Measurements from ENCODE around the gene RGS6.
A peak's percentile ranks its signal among the peaks of the same experiment; 100 is the strongest.

Gene RGS6

GRCh38 chr14:72503696-72504368, 571.6 kb downstream of the RGS6 start:
- H3K27ac Mint-ChIP-seq: no peak overlapping the region
- H3K27me3 Mint-ChIP-seq: no peaks in the 10 kb centered on the region
- no peak for ATAC-seq
- no peaks in the 10 kb centered on the region for H3K4me1 Mint-ChIP-seq
- no peak overlapping the region for H3K4me3 Mint-ChIP-seq
- no peaks in the 10 kb centered on the region for H3K36me3 Mint-ChIP-seq
- peaks cover 4% of the 10 kb centered on the region for H3K9me3 Mint-ChIP-seq

GRCh38 chr14:72510566-72510965, 578.3 kb downstream of the RGS6 start:
- H3K27ac Mint-ChIP-seq: no peak overlapping the region
- H3K9me3 Mint-ChIP-seq: no peaks in the 10 kb centered on the region
- H3K4me1 Mint-ChIP-seq: peaks cover 8% of the 10 kb centered on the region
- H3K4me3 Mint-ChIP-seq: no peak overlapping the region
- peaks cover 8% of the 10 kb centered on the region for H3K27me3 Mint-ChIP-seq
- ATAC-seq: no peak
- H3K36me3 Mint-ChIP-seq: no peaks in the 10 kb centered on the region

GRCh38 chr14:72512281-72512680, 580.1 kb downstream of the RGS6 start:
- H3K27me3 Mint-ChIP-seq: peaks cover 8% of the 10 kb centered on the region
- ATAC-seq: no peak
- no peaks in the 10 kb centered on the region for H3K9me3 Mint-ChIP-seq
- H3K36me3 Mint-ChIP-seq: no peaks in the 10 kb centered on the region
- no peak overlapping the region for H3K4me3 Mint-ChIP-seq
- peaks cover 18% of the 10 kb centered on the region for H3K4me1 Mint-ChIP-seq
- no peak overlapping the region for H3K27ac Mint-ChIP-seq

DNA sequence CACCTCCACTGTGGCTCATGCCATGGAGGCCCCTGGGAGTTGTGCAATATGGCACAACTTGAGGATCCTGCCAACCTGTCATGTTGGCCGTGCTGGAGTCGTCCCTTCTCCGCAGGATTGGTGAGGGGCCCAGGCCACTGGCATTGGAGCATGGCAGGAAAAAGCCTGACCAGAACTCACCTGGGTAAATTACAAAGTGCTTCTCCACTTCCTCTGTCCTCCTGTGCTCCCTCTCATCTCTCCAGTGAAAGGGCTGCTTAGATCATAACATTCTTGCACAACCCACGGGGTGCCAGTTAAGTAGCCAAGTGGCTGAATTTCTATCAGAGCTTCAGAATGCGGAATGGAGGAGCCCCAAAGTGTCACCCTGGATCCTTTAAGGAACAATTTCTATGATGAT, 580.7 kb downstream of the RGS6 start:
- H3K27ac Mint-ChIP-seq: no peak overlapping the region
- ATAC-seq: no peak

DNA sequence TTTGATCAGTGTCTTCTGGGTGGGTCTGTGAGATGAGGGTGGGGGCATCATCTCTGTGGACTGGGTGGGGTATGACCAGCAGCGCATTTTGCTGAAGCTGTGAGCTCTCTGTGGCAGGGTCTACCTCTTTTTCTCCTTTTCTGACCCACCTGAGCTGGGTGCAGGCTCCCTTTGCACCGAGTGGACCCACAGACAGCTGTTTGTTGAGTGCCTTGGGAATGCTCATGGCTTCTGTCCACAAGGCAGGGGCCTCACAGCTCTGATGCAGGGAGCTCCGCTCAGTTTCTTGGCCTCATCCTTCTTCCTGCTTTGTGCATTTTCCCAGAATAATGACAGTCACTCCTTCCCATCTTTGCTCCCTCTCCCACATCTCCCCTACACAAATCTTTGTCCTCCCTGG, 581.1 kb downstream of the RGS6 start:
- peaks cover 8% of the 10 kb centered on the region for H3K27me3 Mint-ChIP-seq
- no peak for ATAC-seq
- H3K4me3 Mint-ChIP-seq: no peak overlapping the region
- peaks cover 29% of the 10 kb centered on the region for H3K4me1 Mint-ChIP-seq
- H3K36me3 Mint-ChIP-seq: no peaks in the 10 kb centered on the region
- H3K9me3 Mint-ChIP-seq: no peaks in the 10 kb centered on the region
- H3K27ac Mint-ChIP-seq: no peak overlapping the region

More for the DNA sequence above, 580.7 kb downstream of the RGS6 start:
- no peak overlapping the region for H3K4me3 Mint-ChIP-seq
- H3K9me3 Mint-ChIP-seq: no peaks in the 10 kb centered on the region
- H3K4me1 Mint-ChIP-seq: peaks cover 25% of the 10 kb centered on the region
- H3K27me3 Mint-ChIP-seq: peaks cover 8% of the 10 kb centered on the region
- no peaks in the 10 kb centered on the region for H3K36me3 Mint-ChIP-seq

DNA sequence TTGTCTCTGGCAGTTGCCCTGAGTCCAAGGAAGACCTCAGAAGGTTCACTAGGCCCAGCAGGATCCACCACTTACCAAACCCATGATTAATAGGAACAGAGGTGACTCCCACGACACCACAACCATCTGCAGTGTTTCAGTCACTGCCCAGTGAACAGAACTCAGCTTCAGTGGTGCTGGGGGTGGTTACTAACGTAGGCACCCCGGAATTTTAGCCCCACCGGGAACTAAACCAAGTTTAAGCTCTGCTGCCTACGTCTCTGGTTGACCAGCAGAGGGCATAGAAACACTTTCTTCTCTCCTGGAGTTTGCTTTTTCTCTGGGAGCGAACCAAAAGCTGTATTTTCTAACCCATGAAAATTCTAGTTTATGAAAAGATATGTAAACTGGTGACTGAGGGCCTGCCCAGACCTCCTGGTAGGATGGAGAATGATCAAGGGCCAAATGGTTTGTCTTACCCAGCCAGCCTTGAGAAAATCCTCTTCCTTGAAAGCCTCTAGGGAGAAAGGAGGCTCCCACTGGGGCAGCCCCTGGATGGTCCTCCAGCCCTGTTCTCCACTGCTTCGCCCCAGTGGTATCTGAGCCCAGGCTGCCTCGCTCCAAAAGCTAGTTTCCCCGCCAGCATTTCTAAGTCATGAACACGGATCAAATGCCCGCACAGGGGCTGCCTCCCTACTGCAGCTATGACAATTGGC, 581.9 kb downstream of the RGS6 start:
- H3K27ac Mint-ChIP-seq: peak overlapping the region; percentile 2
- no peaks in the 10 kb centered on the region for H3K36me3 Mint-ChIP-seq
- H3K27me3 Mint-ChIP-seq: peaks cover 8% of the 10 kb centered on the region
- H3K9me3 Mint-ChIP-seq: no peaks in the 10 kb centered on the region
- no peak overlapping the region for H3K4me3 Mint-ChIP-seq
- H3K4me1 Mint-ChIP-seq: peaks cover 36% of the 10 kb centered on the region
- no peak for ATAC-seq

GRCh38 chr14:72514660-72515025, 582.4 kb downstream of the RGS6 start:
- Mint-ChIP-seq H3K9me3 (no peaks in the 10 kb centered on the region), H3K27me3 (peaks cover 8% of the 10 kb centered on the region), H3K27ac (peak overlapping the region; percentile 2), H3K36me3 (no peaks in the 10 kb centered on the region), H3K4me1 (peaks cover 42% of the 10 kb centered on the region), H3K4me3 (no peak overlapping the region)
- no peak for ATAC-seq

- Mint-ChIP-seq H3K4me3 (no peak overlapping the region), H3K9me3 (no peaks in the 10 kb centered on the region), H3K27ac (no peak overlapping the region), H3K27me3 (peaks cover 8% of the 10 kb centered on the region), H3K4me1 (peaks cover 56% of the 10 kb centered on the region), H3K36me3 (peaks cover 7% of the 10 kb centered on the region)
- ATAC-seq: no peak
Observed at GRCh38 chr14:72515779-72516770, 583.8 kb downstream of the RGS6 start.

GRCh38 chr14:72516936-72517700, 584.9 kb downstream of the RGS6 start:
- Mint-ChIP-seq H3K27ac (no peak overlapping the region), H3K9me3 (peaks cover 2% of the 10 kb centered on the region), H3K27me3 (no peaks in the 10 kb centered on the region), H3K36me3 (peaks cover 16% of the 10 kb centered on the region), H3K4me3 (peak overlapping the region; percentile 38), H3K4me1 (peaks cover 67% of the 10 kb centered on the region)
- peak; percentile 48 for ATAC-seq

- H3K36me3 Mint-ChIP-seq: peaks cover 19% of the 10 kb centered on the region
- H3K27me3 Mint-ChIP-seq: no peaks in the 10 kb centered on the region
- ATAC-seq: no peak
- no peak overlapping the region for H3K4me3 Mint-ChIP-seq
- peaks cover 71% of the 10 kb centered on the region for H3K4me1 Mint-ChIP-seq
- peaks cover 3% of the 10 kb centered on the region for H3K9me3 Mint-ChIP-seq
- peak overlapping the region; percentile 72 for H3K27ac Mint-ChIP-seq
Observed at GRCh38 chr14:72517736-72518135, 585.5 kb downstream of the RGS6 start.

DNA sequence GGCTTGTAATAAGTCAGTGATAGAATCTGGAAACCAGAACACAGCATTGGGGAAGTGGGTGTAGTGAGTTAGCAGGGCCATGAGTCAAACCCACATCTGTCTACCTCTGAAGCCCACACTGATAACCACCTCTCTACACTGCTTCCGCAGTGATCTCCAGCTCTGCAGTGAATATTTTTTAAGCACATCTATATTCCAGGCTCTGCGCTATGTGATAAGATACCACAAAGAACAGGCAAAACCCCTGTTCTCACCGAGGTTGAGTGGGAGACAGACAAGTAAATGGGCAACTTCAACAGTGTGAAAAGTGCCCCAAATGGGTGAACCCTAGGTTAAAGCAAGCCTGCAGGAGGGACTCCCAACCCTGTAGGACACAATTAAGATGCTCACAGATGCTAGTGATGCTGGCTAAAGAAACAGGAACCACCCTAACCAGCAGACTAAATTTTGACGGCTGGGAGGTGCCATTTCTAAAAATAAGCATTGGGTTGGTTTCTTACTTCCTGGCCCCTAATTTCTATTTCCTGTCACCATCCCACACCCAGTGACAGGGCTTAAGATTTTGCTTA, 586.7 kb downstream of the RGS6 start:
- ATAC-seq: peak; percentile 94
- H3K4me1 Mint-ChIP-seq: peaks cover 69% of the 10 kb centered on the region
- no peaks in the 10 kb centered on the region for H3K27me3 Mint-ChIP-seq
- peak overlapping the region; percentile 35 for H3K4me3 Mint-ChIP-seq
- peaks cover 19% of the 10 kb centered on the region for H3K36me3 Mint-ChIP-seq
- H3K27ac Mint-ChIP-seq: peak overlapping the region; percentile 72
- H3K9me3 Mint-ChIP-seq: peaks cover 3% of the 10 kb centered on the region

- H3K4me3 Mint-ChIP-seq: peak overlapping the region; percentile 10
- H3K36me3 Mint-ChIP-seq: peaks cover 19% of the 10 kb centered on the region
- H3K27me3 Mint-ChIP-seq: no peaks in the 10 kb centered on the region
- H3K4me1 Mint-ChIP-seq: peaks cover 68% of the 10 kb centered on the region
- peaks cover 3% of the 10 kb centered on the region for H3K9me3 Mint-ChIP-seq
- H3K27ac Mint-ChIP-seq: peak overlapping the region; percentile 72
- ATAC-seq: no peak
Observed at GRCh38 chr14:72519543-72519942, 587.3 kb downstream of the RGS6 start.

DNA sequence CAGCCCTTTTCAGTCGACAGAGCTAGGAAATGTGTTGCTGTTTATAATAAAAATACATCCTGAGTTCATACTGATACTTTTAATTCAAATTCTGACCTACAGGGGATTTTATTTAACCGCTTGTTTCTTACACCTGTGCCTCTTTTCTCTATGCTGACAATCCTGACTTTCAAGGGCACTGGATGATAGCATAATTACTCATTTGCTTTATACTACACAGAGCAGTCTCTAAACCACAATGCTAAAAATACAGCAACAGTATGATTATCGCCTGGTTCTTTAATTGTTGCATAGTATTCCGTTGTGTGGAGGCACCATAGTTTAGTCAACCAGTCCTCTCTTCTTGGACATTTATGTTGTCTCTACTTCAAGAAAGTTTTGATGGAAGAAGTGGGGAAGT, 588.8 kb downstream of the RGS6 start:
- Mint-ChIP-seq H3K4me1 (peaks cover 74% of the 10 kb centered on the region), H3K36me3 (peaks cover 19% of the 10 kb centered on the region), H3K27me3 (no peaks in the 10 kb centered on the region), H3K9me3 (peaks cover 3% of the 10 kb centered on the region), H3K27ac (peak overlapping the region; percentile 72), H3K4me3 (no peak overlapping the region)
- no peak for ATAC-seq

DNA sequence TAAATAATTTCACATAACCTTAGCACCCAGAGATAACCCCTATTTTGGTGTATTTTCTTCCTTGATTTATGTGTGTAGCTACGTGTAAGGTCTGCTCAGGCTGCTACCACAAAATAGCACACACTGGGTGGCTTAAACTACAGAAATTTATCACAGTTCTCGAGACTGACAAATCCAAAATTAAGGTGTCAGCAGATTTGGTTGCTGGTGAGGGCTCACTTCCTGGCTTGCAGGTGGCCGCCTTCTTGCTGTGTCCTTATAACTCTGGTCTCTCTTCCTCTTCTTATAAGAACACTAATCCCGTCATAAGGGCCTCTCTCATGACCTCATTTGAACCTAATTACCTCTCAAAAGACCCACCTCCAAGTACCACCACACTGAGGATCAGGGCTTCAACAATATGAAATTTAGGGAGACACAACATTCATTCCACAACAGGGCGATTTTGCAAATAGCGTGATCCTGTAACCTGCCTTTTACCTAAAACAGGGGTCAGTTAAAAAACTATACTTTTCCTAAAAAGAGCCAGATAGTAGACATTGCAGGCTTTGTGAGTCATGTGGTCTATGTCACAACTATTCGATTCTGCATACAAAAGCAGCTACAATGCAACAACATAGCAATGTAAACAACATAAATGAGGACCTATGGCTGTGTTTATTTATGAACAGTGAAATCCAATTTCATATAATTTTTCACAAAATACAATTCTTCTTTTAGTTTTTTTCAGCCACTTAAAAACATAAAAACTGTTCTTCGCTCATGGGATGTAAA, 589.9 kb downstream of the RGS6 start:
- Mint-ChIP-seq H3K27me3 (no peaks in the 10 kb centered on the region), H3K36me3 (peaks cover 19% of the 10 kb centered on the region), H3K9me3 (peaks cover 3% of the 10 kb centered on the region), H3K4me1 (peaks cover 64% of the 10 kb centered on the region), H3K27ac (no peak overlapping the region), H3K4me3 (no peak overlapping the region)
- ATAC-seq: no peak

All from stimulated activated memory B cell treated with anti-CD40 and anti-IgM and Interleukin-4, amounts not matched to agents 10 μg/mL and 1 μg/mL and 100 μg/mL, for 72 hours (primary cell).